COLO668 (cell line): ENCODE measurements around the gene POPDC2.
"Not testable (repeated sequence)": the region's sequence is repeated elsewhere in the genome, so short reads cannot be mapped to it uniquely, and the experiment has no call there.

Experiments used
- DNase-seq: peaks from one replicate; lab custom pipeline; 2025; ENCODE audit not compliant: unreplicated experiment; lab: John Stamatoyannopoulos, UW

POPDC2 gene

DNA sequence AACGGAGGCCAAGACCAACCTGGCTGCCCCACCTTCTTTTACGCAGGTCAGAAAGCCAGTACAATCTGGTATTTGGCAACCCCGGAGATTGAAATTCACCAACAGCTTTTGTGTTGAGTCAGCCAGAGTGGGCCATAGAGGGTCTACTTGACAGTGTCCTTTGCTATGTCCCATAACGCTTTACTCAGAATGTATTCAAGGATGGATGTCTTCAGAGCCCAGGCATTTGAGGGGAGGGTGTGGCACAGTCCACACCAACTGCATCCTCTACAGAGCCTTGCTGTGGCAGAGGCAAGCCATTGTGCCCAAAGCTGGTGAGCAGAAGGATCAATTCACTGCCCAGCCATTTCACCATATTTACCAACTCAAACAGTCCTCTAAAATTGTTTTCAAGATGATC lies 44.3 kb downstream of the POPDC2 start:
- DNase-seq, result no peak

DNA sequence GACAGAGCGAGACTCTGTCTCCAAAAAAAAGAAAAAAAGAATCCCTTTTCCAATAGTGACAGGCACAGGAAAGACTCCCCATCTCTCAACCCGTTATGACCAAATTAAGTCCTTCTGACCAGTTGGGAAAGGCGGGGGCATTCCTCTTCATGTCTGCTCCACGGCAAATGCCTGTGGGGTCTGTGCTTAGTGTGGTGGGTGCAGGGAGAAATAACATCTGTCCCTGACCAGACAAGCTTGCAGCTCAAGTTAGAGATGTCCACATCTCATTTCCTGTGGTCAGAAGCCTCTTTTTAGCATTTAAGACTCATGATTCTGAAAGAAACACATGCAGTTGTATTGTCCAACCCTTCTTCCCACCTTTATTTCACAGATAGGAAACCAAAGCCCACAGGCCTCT lies 46.5 kb downstream of the POPDC2 start:
- no peak for DNase-seq

- DNase-seq, result no peak
Measured at GRCh38 chr3:119613201-119613600, 47.2 kb downstream of the POPDC2 start.

- no peak for DNase-seq
Measured at GRCh38 chr3:119611664-119612063, 48.7 kb downstream of the POPDC2 start.

DNA sequence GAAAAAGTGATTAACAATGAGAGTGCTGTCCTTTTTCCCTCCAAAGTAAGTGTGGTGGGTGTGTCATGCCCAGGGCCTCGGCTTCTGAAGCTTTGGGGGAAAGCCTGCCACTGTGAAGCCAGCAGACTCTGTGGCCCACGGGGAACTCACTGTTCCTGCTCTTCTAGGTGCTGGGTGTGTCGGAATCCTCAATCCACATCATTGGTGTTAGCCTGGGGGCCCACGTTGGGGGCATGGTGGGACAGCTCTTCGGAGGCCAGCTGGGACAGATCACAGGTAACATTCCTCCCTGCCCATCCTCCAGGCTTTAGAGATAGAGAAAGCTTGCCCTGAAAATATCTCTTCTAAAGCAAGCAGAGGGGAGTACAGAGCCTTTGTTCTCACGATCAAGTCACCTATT lies 51.1 kb downstream of the POPDC2 start:
- DNase-seq, result no peak

GRCh38 chr3:119608405-119609000 lies 51.9 kb downstream of the POPDC2 start:
- no peak for DNase-seq

DNA sequence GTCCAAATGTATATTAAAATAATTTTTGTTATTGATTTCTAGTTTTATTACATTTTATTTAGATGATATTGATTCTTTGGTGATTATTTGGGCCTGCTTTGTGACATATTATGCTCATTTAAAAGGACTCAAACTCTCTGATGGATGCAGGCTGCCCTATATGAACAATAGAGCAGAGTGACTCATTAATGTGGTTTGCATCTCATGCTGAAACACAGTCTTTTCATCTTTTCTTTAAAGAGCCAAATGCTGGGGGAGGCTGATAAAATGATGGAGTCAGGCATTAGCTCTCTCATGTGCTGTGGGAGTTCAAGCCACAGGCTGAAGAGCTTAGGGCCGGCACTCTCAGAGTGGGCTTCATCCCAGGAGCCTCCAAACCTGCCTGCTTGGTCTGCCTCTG lies 55.5 kb downstream of the POPDC2 start:
- DNase-seq, result no peak

DNA sequence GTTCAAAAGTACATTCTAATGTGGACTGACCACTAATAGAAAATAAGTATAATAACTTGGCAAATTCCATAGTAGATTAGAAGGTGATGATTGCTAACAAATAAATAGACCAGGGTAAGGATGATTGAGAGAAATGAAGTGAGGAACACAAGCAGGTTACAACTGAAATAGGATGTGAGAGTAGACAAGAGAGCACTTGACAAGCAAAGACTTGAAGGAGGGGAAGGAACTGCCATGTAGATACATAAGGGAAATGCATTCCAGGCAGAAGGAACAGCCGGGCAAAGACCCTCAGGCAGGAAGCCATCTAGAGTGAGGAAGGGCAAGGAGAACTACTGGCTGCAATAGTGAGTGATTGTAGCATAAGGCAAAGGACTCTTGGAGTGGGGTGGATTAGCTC lies 57.7 kb downstream of the POPDC2 start:
- no peak for DNase-seq

GRCh38 chr3:119601154-119601553 lies 59.2 kb downstream of the POPDC2 start:
- DNase-seq, result no peak

DNA sequence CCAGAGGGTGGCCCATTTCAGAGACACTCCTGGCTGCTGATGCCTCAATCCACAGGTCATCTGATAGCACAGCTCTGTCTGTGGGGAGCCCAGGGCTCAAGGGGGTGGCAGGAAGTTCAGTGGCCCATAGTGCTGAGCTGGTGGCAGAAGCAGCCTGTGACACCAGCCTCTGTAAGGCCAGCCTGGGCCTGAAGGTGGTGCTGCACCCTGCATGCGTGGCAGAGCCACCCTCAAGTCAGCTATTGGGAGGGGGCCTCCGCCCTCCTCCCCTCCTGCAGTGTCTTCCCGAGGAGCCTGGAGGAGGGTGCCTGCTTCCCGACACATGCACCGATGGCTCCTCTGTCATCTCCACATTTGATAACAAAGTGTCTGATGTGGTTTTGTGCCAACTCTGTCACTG lies 59.7 kb downstream of the POPDC2 start:
- DNase-seq, result no peak

DNA sequence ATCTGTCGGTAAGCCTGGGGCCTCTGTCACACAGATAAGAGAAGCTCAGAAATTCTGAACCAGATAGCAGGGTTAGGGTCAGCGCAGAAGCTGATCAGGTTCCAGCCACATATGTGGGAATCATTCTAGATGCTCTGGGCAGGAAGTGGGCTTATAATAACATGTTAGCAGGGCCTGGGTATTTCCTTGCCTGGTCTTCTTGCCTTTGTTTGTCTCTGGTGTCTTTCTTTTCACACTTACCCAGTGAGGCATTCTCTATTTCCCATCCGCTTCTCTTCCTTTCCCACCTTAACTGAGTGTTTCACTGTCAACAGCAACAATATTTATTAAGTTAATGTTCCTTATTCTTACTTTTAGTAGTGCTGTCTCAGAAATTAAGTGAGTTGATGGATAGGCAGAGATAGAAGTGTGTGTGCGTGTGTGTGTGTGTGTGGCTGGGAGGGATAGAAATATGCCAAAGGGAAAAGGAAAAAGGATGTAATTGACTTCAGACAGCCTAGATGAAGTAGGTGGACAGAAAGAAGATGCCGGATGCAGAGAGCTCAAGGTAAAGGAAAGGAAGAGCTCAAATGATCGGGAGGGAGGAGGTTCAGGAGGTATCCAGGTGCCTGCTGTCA lies 60.7 kb downstream of the POPDC2 start:
- no peak for DNase-seq

- DNase-seq, result no peak
Measured at GRCh38 chr3:119598410-119599098, 61.8 kb downstream of the POPDC2 start.

DNA sequence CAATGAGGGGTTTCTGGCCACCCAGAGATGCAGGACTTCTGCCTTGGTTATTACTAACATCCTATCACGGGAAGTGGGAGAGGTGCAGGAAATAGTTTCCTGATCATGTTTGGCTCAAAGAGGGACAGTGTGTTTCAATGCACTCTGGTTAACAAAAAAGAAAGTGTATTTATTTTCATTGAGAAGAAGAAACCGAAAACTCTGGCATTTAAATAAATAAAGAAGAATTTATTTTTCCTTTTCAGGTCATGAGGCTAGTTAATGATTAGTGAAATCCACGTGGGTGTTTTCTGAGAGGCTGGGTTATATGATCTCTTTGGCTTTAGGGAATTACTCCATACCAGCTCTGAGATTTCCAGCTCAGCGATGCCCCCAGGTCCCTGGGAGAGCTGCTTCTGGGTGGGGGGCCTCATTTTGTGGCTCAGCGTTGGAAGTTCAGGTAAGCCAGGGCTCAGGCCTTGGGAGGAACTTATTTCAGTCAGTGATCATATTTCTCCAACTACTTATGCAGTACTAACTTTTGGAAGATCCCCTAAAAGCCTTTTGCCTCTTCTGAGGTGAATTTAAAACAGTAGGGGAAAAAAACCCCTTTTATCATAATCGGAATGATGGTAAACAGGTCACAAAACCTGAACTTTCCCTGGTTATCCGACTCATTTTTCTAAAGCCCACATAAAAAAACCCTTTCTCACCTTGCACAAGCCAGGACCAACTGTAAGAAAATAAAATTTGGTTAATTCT lies 62.7 kb downstream of the POPDC2 start, which contains the start of gene PLA1A:
TSS of gene PLA1A (plus strand) at position 338 of the 741 bp plus-strand sequence. CDS start at position 367, 29 bp downstream.
- no peak for DNase-seq

- no peak for DNase-seq
Measured at GRCh38 chr3:119596398-119596797, 64.0 kb downstream of the POPDC2 start.

DNA sequence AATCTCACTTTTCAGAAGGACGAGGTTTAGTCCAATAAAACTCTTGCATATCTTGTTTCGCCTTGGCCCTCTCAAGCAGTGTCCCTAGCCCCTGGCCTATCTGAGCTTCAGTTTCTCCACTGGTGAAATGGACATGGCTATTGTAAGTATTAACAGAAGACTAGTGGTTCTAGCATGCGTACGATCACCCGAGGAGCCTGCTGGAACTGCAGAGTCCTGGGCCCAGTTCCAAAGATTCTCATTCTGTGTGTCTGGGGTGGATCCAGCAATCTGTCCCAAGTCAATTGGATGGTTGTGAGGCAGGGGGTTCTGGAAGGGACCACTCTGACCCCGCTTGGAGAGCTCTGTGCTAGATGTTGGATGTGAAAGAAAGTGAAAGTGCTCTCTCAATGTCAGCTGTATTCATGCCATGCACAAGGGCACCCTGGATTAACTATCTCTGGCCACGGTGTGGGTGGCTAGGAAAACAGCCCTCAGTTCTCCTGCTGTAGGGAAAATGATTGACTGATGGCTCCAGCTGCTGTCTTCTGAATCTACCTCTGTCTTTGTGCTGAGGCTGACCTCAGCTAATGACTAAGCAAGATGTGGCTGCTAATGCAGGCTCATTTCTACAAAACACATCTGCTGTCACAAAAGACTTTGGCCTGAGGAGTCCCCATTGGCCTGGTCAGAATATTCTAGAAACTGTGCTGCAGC lies 64.6 kb downstream of the POPDC2 start:
- DNase-seq, result no peak

DNA sequence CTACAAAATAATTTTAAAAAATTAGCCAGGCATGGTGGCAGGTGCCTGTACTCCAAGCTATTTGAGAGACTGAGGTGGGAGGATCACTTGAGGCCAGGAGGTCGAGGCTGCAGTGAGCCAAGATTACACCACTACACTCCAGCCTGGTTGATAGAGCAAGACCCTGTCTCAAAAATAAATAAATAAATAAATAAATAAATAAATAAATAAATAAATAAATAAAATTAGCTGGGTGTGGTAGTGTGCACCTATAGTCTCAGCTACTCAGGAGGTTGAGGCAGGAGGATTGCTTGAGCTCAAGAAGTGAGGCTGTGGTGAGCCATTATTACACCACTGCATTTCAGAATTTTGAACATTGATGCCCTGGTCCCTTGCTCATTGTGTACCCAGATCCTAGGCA lies 65.5 kb downstream of the POPDC2 start:
- DNase-seq, result not testable (repeated sequence)

GRCh38 chr3:119594066-119594465 lies 66.3 kb downstream of the POPDC2 start:
- no peak for DNase-seq

DNA sequence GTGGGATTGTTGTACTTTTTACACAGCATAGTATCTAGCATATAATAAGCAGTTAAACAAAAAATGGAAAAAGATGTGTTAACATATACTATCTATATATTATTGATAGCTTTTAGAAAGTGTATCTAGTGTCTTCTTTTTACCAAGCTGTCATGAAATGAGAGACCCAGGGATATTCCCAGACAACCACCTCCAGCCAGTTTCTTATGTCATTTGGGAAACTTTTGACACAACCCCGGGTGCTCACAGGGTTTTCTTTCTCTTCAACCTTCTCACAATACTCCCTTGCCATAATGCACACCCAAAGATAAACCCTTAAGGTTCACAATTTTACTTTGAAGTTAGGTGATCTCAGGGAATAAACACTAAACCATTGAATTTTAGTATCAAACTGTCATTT lies 67.5 kb downstream of the POPDC2 start:
- no peak for DNase-seq
